RWPE2 (cell line): ENCODE data around the gene HDAC4.

Experiments
- ATAC-seq: fragments of 200-7000 bp; cut with Tn5 transposase; 3 replicates; pipeline ENCODE4 v1.9.1; 2021; ENCODE audit warnings: low read depth
- DNase-seq: peaks from one replicate; pipeline ENCODE4 v3.0.0-alpha.2; 2020; ENCODE audit warnings: low spot score
- H3K27ac ChIP-seq: fragments of 450-650 bp; 2 replicates; pipeline ENCODE4 v1.5.1; 2017; ENCODE audit warnings: mild to moderate bottlenecking; ENCODE audit not compliant: poor library complexity, severe bottlenecking
- H3K27me3 ChIP-seq: fragments of 250-450 bp; sonication (Bioruptor Pico); 2 replicates; pipeline ENCODE4 v1.5.1; 2021; ENCODE audit warnings: mild to moderate bottlenecking, moderate library complexity; ENCODE audit not compliant: insufficient read depth, poor library complexity, severe bottlenecking
- H3K36me3 ChIP-seq: fragments of 250-450 bp; sonication (Bioruptor Pico); 2 replicates; pipeline ENCODE4 v1.5.1; 2020; ENCODE audit warnings: low read depth, mild to moderate bottlenecking, moderate library complexity
- H3K4me1 ChIP-seq: fragments of 250-450 bp; sonication (Bioruptor Pico); 2 replicates; pipeline ENCODE4 v1.5.1; 2021; ENCODE audit warnings: mild to moderate bottlenecking, moderate library complexity; ENCODE audit not compliant: insufficient read depth, poor library complexity, severe bottlenecking
- H3K4me3 ChIP-seq: fragments of 250-450 bp; sonication (Bioruptor Pico); 2 replicates; pipeline ENCODE4 v1.5.1; 2021; ENCODE audit warnings: mild to moderate bottlenecking, moderate library complexity; ENCODE audit not compliant: severe bottlenecking
- H3K9me3 ChIP-seq: fragments of 250-450 bp; sonication (Bioruptor Pico); 2 replicates; pipeline ENCODE4 v1.5.1; 2021; ENCODE audit warnings: mild to moderate bottlenecking, moderate library complexity; ENCODE audit not compliant: severe bottlenecking
- CTCF ChIP-seq: fragments of 450-650 bp; IDR thresholded peaks from one replicate; pipeline ENCODE4 v1.5.1; 2017; ENCODE audit warnings: mild to moderate bottlenecking, moderate library complexity; ENCODE audit not compliant: poor library complexity, severe bottlenecking

HDAC4 gene

GRCh38 chr2:239209783-239210182 is 191.0 kb downstream of the HDAC4 start:
- Histone ChIP-seq H3K36me3 (no peaks in the 10 kb centered on the region), H3K27ac (no peak overlapping the region), H3K9me3 (no peaks in the 10 kb centered on the region), H3K4me1 (peaks cover 3% of the 10 kb centered on the region), H3K4me3 (no peak overlapping the region), H3K27me3 (no peaks in the 10 kb centered on the region)
- no peak for ATAC-seq
- DNase-seq, result no peak
- no peak for TF ChIP-seq CTCF

GRCh38 chr2:239208465-239209180 is 192.2 kb downstream of the HDAC4 start:
- ATAC-seq (no peak), DNase-seq (no peak)

GRCh38 chr2:239206851-239207250 is 194.0 kb downstream of the HDAC4 start:
- Histone ChIP-seq H3K27ac (no peak overlapping the region), H3K4me1 (peaks cover 3% of the 10 kb centered on the region), H3K36me3 (no peaks in the 10 kb centered on the region), H3K27me3 (no peaks in the 10 kb centered on the region), H3K4me3 (no peak overlapping the region), H3K9me3 (no peaks in the 10 kb centered on the region)
- ATAC-seq, result no peak
- TF ChIP-seq CTCF, result no peak
- DNase-seq, result no peak

More at GRCh38 chr2:239208465-239209180, 192.2 kb downstream of the HDAC4 start:
- no peak overlapping the region for H3K27ac ChIP-seq
- H3K36me3 ChIP-seq, result no peaks in the 10 kb centered on the region
- H3K4me3 ChIP-seq, result no peak overlapping the region
- no peaks in the 10 kb centered on the region for H3K9me3 ChIP-seq
- TF ChIP-seq CTCF, result no peak
- H3K27me3 ChIP-seq, result no peaks in the 10 kb centered on the region
- H3K4me1 ChIP-seq, result peaks cover 3% of the 10 kb centered on the region

- ATAC-seq (no peak), DNase-seq (no peak)
- TF ChIP-seq CTCF, result no peak
Measured at GRCh38 chr2:239206042-239206441, 194.8 kb downstream of the HDAC4 start.

GRCh38 chr2:239204876-239205468 is 195.8 kb downstream of the HDAC4 start:
- DNase-seq (no peak), ATAC-seq (no peak)
- Histone ChIP-seq H3K9me3 (no peaks in the 10 kb centered on the region), H3K4me3 (no peak overlapping the region), H3K27me3 (no peaks in the 10 kb centered on the region), H3K36me3 (no peaks in the 10 kb centered on the region), H3K4me1 (peaks cover 3% of the 10 kb centered on the region), H3K27ac (no peak overlapping the region)
- no peak for TF ChIP-seq CTCF

More at GRCh38 chr2:239206042-239206441, 194.8 kb downstream of the HDAC4 start:
- no peaks in the 10 kb centered on the region for H3K9me3 ChIP-seq
- H3K36me3 ChIP-seq, result no peaks in the 10 kb centered on the region
- H3K4me1 ChIP-seq, result peaks cover 3% of the 10 kb centered on the region
- H3K4me3 ChIP-seq, result no peak overlapping the region
- H3K27ac ChIP-seq, result no peak overlapping the region
- no peaks in the 10 kb centered on the region for H3K27me3 ChIP-seq
